Lower leg skin (tissue), 4 donors: ENCODE measurements around the gene NOSTRIN. TPM values are rescaled to one million over a fixed set of nuclear protein-coding genes. Genes with fewer than 3 reads are reported as not detected.

ENCODE experiments used
- DNase-seq, 2 donors: peaks; one replicate each; pipeline ENCODE4 v3.0.0-alpha.2; 2019; ENCODE audit warnings: low spot score in 2 of 2
- H3K4me3 ChIP-seq: fragments of 200-600 bp; sonication (generic); 2 replicates; pipeline ENCODE4 v1.5.1; 2017; ENCODE audit warnings: mild to moderate bottlenecking, low read depth; ENCODE audit not compliant: poor library complexity, severe bottlenecking
- CTCF ChIP-seq, 3 donors: fragments of 450-650 bp; IDR thresholded peaks; one replicate each; pipeline ENCODE4 v1.5.1; 2016; ENCODE audit warnings: antibody characterized with exemption in 3 of 3, mild to moderate bottlenecking in 3 of 3, moderate library complexity in 2 of 3
- POLR2A ChIP-seq, 2 donors: fragments of 450-650 bp; IDR thresholded peaks; one replicate each; pipeline ENCODE4 v1.6.1; 2016 to 2017; ENCODE audit warnings: antibody characterized with exemption in 2 of 2, mild to moderate bottlenecking in 1 of 2, moderate library complexity in 1 of 2
- WGBS, 2 donors: methylation state at CpG; one replicate each; pipeline ENCODE4 v1.1.5; 2018; 5-methylcytosine and 5-hydroxymethylcytosine counted together
- intact Hi-C: fragments of 100-400 bp; cut with DNase I; formaldehyde crosslinking; loops from one replicate; pipeline ENCODE4 v1.15.0; 2023; ENCODE audit warnings: low total_unique reads
- total RNA-seq, 4 donors: library from RNA; depleted of rRNA; stranded (reverse); fragments of >200 nt; gene quantifications; one replicate each; pipeline ENCODE4 v1.1.0, GENCODE V29; 2016

NOSTRIN gene
- total RNA-seq, 4 donors from 2014 or later, result 3.0 to 20.8 (median 11.0) TPM

GRCh38 chr2:168773719-168774521 lies 28.5 kb upstream of the NOSTRIN start:
- no peak overlapping the region for H3K4me3 ChIP-seq
- intact Hi-C loops, result no loop called here
- 62 to 65% methylated on average over 9 of the region's 9 CpGs for WGBS, 2 donors
- no peak for DNase-seq
- no peak for TF ChIP-seq CTCF (IDR thresholded peaks at IDR 0.05)
- no peak for TF ChIP-seq POLR2A (IDR thresholded peaks at IDR 0.05)

- TF ChIP-seq POLR2A (IDR thresholded peaks at IDR 0.05), result no peak
- no peak for TF ChIP-seq CTCF (IDR thresholded peaks at IDR 0.05)
- WGBS, 2 donors, result 0% methylated on average over 1 of the region's 1 CpG
- intact Hi-C loops, result no loop called here
- H3K4me3 ChIP-seq, result no peak overlapping the region
- no peak for DNase-seq
Measured at GRCh38 chr2:168775837-168776236, 26.6 kb upstream of the NOSTRIN start.

GRCh38 chr2:168780669-168781071 lies 21.8 kb upstream of the NOSTRIN start:
- WGBS, 2 donors, result 63 to 68% methylated on average over 1 of the region's 1 CpG
- no peak overlapping the region for H3K4me3 ChIP-seq
- no peak for DNase-seq
- TF ChIP-seq CTCF (IDR thresholded peaks at IDR 0.05), result no peak
- TF ChIP-seq POLR2A (IDR thresholded peaks at IDR 0.05), result no peak
- intact Hi-C loops, result no loop called here

GRCh38 chr2:168781191-168781817 lies 21.1 kb upstream of the NOSTRIN start:
- intact Hi-C loops, result no loop called here
- H3K4me3 ChIP-seq, result no peak overlapping the region
- DNase-seq, result no peak
- TF ChIP-seq POLR2A (IDR thresholded peaks at IDR 0.05) (no peak), CTCF (IDR thresholded peaks at IDR 0.05) (no peak)
- 87 to 93% methylated on average over 2 of the region's 2 CpGs for whole genome bisulfite sequencing, 2 donors

- TF ChIP-seq POLR2A (IDR thresholded peaks at IDR 0.05), result no peak
- H3K4me3 ChIP-seq, result no peak overlapping the region
- DNase-seq, result no peak
- 90 to 96% methylated on average over 4 of the region's 4 CpGs for WGBS, 2 donors
- intact Hi-C loops, result no loop called here
Measured at GRCh38 chr2:168782271-168782670, 20.2 kb upstream of the NOSTRIN start.

GRCh38 chr2:168784993-168785392 lies 17.4 kb upstream of the NOSTRIN start:
- 77 to 82% methylated on average over 3 of the region's 3 CpGs for WGBS, 2 donors
- no peak overlapping the region for H3K4me3 ChIP-seq
- no peak for DNase-seq
- TF ChIP-seq CTCF (IDR thresholded peaks at IDR 0.05), result no peak
- TF ChIP-seq POLR2A (IDR thresholded peaks at IDR 0.05), result no peak
- intact Hi-C loops, result no loop called here
